GM08714 (cell line): ENCODE measurements around the gene SPOCK1.

Source experiments
- H3K4me3 ChIP-seq: fragments of 200-500 bp; sonication (Bioruptor generic); 2 replicates; pipeline ENCODE4 v1.5.1; 2014; ENCODE audit warnings: mild to moderate bottlenecking, low read length, inconsistent platforms
- ZNF274 ChIP-seq: IDR thresholded peaks from 2 replicates; pipeline ENCODE4 v1.6.1; 2012; ENCODE audit warnings: mild to moderate bottlenecking, low read depth, low read length

SPOCK1 gene

GRCh38 chr5:137199966-137200365, 299.2 kb downstream of the SPOCK1 start:
- no peak overlapping the region for H3K4me3 ChIP-seq
- no peak for TF ChIP-seq ZNF274

GRCh38 chr5:137199201-137199600, 299.9 kb downstream of the SPOCK1 start:
- no peak for TF ChIP-seq ZNF274
- no peak overlapping the region for H3K4me3 ChIP-seq

- no peak for TF ChIP-seq ZNF274
- no peak overlapping the region for H3K4me3 ChIP-seq
Measured at GRCh38 chr5:137195483-137195882, 303.6 kb downstream of the SPOCK1 start.

GRCh38 chr5:137194300-137194699, 304.8 kb downstream of the SPOCK1 start:
- H3K4me3 ChIP-seq = no peak overlapping the region
- TF ChIP-seq ZNF274 = no peak

GRCh38 chr5:137192293-137192743, 306.8 kb downstream of the SPOCK1 start:
- no peak overlapping the region for H3K4me3 ChIP-seq
- TF ChIP-seq ZNF274 = no peak

GRCh38 chr5:137191179-137191578, 307.9 kb downstream of the SPOCK1 start:
- TF ChIP-seq ZNF274 = no peak

GRCh38 chr5:137190441-137190840, 308.7 kb downstream of the SPOCK1 start:
- H3K4me3 ChIP-seq = no peak overlapping the region
- no peak for TF ChIP-seq ZNF274

More at GRCh38 chr5:137191179-137191578, 307.9 kb downstream of the SPOCK1 start:
- no peak overlapping the region for H3K4me3 ChIP-seq

- TF ChIP-seq ZNF274 = no peak
- no peak overlapping the region for H3K4me3 ChIP-seq
Measured at GRCh38 chr5:137190031-137190430, 309.1 kb downstream of the SPOCK1 start.

GRCh38 chr5:137188566-137188965, 310.6 kb downstream of the SPOCK1 start:
- H3K4me3 ChIP-seq = no peak overlapping the region
- no peak for TF ChIP-seq ZNF274

- no peak for TF ChIP-seq ZNF274
- H3K4me3 ChIP-seq = no peak overlapping the region
Measured at GRCh38 chr5:137186759-137187461, 312.2 kb downstream of the SPOCK1 start.

- no peak for TF ChIP-seq ZNF274
- H3K4me3 ChIP-seq = no peak overlapping the region
Measured at GRCh38 chr5:137185193-137185592, 313.9 kb downstream of the SPOCK1 start.

GRCh38 chr5:137184734-137185133, 314.4 kb downstream of the SPOCK1 start:
- no peak overlapping the region for H3K4me3 ChIP-seq
- TF ChIP-seq ZNF274 = no peak

GRCh38 chr5:137182576-137182975, 316.6 kb downstream of the SPOCK1 start:
- no peak for TF ChIP-seq ZNF274
- no peak overlapping the region for H3K4me3 ChIP-seq

- no peak overlapping the region for H3K4me3 ChIP-seq
- TF ChIP-seq ZNF274 = no peak
Measured at GRCh38 chr5:137181667-137182066, 317.5 kb downstream of the SPOCK1 start.

- no peak for TF ChIP-seq ZNF274
- H3K4me3 ChIP-seq = no peak overlapping the region
Measured at GRCh38 chr5:137179203-137179602, 319.9 kb downstream of the SPOCK1 start.

GRCh38 chr5:137176609-137177008, 322.5 kb downstream of the SPOCK1 start:
- no peak overlapping the region for H3K4me3 ChIP-seq
- TF ChIP-seq ZNF274 = no peak

GRCh38 chr5:137176126-137176525, 323.0 kb downstream of the SPOCK1 start:
- H3K4me3 ChIP-seq = no peak overlapping the region
- no peak for TF ChIP-seq ZNF274
